HEK293T (cell line): Measurements from ENCODE around the gene GPBP1.

Source experiments
- CTCF ChIA-PET: fragments of 350-600 bp; formaldehyde crosslinking; extraction: SDS; loops from one replicate; lab custom pipeline; 2021; ENCODE audit warnings: antibody characterized with exemption, inconsistent platforms; lab: Yijun Ruan, JAX
- POLR2A ChIA-PET: fragments of 350-600 bp; formaldehyde crosslinking; extraction: SDS; loops from one replicate; lab custom pipeline; 2020; ENCODE audit warnings: antibody characterized with exemption, inconsistent platforms; lab: Yijun Ruan, JAX
- DNase-seq: peaks from one replicate; pipeline ENCODE4 v3.0.0; 2012; ENCODE audit warnings: mixed read lengths; ENCODE audit errors: extremely low spot score
- ARNT ChIP-seq: fragments of 450-650 bp; IDR thresholded peaks from 2 replicates; pipeline ENCODE4 v1.6.1; 2017; ENCODE audit warnings: mild to moderate bottlenecking
- BHLHE40 ChIP-seq: fragments of 450-650 bp; IDR thresholded peaks from 2 replicates; pipeline ENCODE4 v1.6.1; 2016; ENCODE audit warnings: mild to moderate bottlenecking, moderate library complexity, borderline replicate concordance
- CTBP1 ChIP-seq: fragments of 450-650 bp; IDR thresholded peaks from 2 replicates; pipeline ENCODE4 v1.6.1; 2016; ENCODE audit warnings: borderline replicate concordance
- ELF4 ChIP-seq: fragments of 450-650 bp; IDR thresholded peaks from 2 replicates; pipeline ENCODE4 v1.6.1; 2017; ENCODE audit warnings: antibody characterized with exemption
- FOXA1 ChIP-seq: fragments of 450-650 bp; IDR thresholded peaks from 2 replicates; pipeline ENCODE4 v1.6.1; 2016; ENCODE audit warnings: mild to moderate bottlenecking
- FOXK2 ChIP-seq: fragments of 450-650 bp; IDR thresholded peaks from 2 replicates; pipeline ENCODE4 v1.6.1; 2016; ENCODE audit warnings: mild to moderate bottlenecking
- FOXM1 ChIP-seq: fragments of 450-650 bp; IDR thresholded peaks from 2 replicates; pipeline ENCODE4 v1.6.1; 2017; ENCODE audit warnings: mild to moderate bottlenecking, borderline replicate concordance
- HDGF ChIP-seq: fragments of 450-650 bp; IDR thresholded peaks from 2 replicates; pipeline ENCODE4 v1.6.1; 2017; ENCODE audit warnings: antibody characterized with exemption, borderline replicate concordance
- L3MBTL2 ChIP-seq: fragments of 450-650 bp; conservative IDR thresholded peaks from 2 replicates; pipeline ENCODE4 v1.6.1; 2016; ENCODE audit warnings: mild to moderate bottlenecking
- LEF1 ChIP-seq: fragments of 450-650 bp; IDR thresholded peaks from 2 replicates; pipeline ENCODE4 v1.6.1; 2017; ENCODE audit warnings: mild to moderate bottlenecking, borderline replicate concordance
- NFRKB ChIP-seq: fragments of 450-650 bp; IDR thresholded peaks from 2 replicates; pipeline ENCODE4 v1.6.1; 2016; ENCODE audit warnings: mild to moderate bottlenecking, moderate library complexity
- SP1 ChIP-seq: fragments of 450-650 bp; IDR thresholded peaks from 2 replicates; pipeline ENCODE4 v1.6.1; 2017
- SUZ12 ChIP-seq: fragments of 450-650 bp; IDR thresholded peaks from 2 replicates; pipeline ENCODE4 v1.6.1; 2016; ENCODE audit warnings: mild to moderate bottlenecking
- TARDBP ChIP-seq: fragments of 450-650 bp; IDR thresholded peaks from 2 replicates; pipeline ENCODE4 v1.6.1; 2016
- ZNF384 ChIP-seq: fragments of 450-650 bp; IDR thresholded peaks from 2 replicates; pipeline ENCODE4 v1.6.1; 2016
- TF ChIP-seq, protein P1 (sequence below): fragments of 450-650 bp; IDR thresholded peaks from 2 replicates; pipeline ENCODE4 v1.6.1; 2016

GPBP1 gene

DNA sequence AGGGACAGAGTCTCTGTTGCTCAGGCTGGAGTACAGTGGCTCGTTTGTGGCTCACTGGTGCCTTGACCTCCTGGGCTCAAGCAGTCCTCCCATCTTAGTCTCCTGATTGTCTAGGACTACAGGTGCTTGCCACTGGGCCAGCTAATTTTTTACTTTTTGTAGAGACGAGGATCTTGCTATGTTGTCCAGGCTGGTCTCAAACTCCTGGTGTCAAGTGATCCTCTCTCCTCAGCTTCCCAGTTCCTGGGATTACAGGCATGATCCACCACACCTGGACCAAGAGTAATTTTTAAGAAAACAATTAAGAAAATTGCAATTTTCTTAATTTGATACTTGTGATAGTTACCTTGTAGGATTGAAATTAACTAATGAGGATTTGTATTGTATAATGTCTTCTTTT lies 73.9 kb downstream of the GPBP1 start:
- TF ChIP-seq ZNF384 (no peak), FOXM1 (no peak), L3MBTL2 (no peak), LEF1 (no peak), SUZ12 (no peak), TARDBP (no peak), ARNT (no peak), HDGF (no peak), NFRKB (no peak), BHLHE40 (no peak), ELF4 (no peak)
- TF ChIP-seq, protein P1, sequence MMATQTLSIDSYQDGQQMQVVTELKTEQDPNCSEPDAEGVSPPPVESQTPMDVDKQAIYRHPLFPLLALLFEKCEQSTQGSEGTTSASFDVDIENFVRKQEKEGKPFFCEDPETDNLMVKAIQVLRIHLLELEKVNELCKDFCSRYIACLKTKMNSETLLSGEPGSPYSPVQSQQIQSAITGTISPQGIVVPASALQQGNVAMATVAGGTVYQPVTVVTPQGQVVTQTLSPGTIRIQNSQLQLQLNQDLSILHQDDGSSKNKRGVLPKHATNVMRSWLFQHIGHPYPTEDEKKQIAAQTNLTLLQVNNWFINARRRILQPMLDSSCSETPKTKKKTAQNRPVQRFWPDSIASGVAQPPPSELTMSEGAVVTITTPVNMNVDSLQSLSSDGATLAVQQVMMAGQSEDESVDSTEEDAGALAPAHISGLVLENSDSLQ, result no peak
- DNase-seq, result no peak
- POLR2A ChIA-PET, result no interaction called here
- CTCF ChIA-PET, result no interaction called here

DNA sequence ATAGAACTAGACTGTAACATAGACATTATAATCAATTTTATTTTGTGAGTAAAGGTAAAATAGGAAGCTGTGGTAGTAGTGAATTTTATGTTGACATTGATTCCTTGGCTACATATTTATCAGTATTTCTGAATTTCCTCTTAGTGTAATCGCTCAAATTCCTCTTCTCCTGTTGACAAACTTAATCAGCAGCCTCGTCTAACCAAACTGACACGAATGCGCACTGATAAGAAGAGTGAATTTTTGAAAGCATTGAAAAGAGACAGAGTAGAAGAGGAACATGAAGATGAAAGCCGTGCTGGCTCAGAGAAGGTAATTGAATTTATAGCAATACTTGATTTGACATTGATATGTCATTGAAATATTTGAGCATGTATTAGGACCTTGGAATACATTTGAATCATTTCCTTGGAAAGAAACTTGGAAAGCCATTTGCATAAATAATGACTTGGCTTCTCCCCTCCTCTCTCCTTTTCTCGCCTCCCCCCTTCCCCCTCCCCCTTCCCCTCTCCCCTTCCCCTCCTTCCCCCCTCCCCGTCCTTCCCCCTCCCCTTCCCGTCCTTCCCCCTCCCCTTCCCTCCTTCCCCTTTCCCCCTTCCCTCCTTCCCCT lies 75.5 kb downstream of the GPBP1 start:
- POLR2A ChIA-PET, result no interaction called here
- CTCF ChIA-PET, result no interaction called here
- TF ChIP-seq FOXA1, result no peak
- no peak for TF ChIP-seq FOXM1
- TF ChIP-seq FOXK2, result no peak
- TF ChIP-seq BHLHE40, result no peak
- TF ChIP-seq CTBP1, result no peak
- TF ChIP-seq LEF1, result no peak
- DNase-seq, result no peak

DNA sequence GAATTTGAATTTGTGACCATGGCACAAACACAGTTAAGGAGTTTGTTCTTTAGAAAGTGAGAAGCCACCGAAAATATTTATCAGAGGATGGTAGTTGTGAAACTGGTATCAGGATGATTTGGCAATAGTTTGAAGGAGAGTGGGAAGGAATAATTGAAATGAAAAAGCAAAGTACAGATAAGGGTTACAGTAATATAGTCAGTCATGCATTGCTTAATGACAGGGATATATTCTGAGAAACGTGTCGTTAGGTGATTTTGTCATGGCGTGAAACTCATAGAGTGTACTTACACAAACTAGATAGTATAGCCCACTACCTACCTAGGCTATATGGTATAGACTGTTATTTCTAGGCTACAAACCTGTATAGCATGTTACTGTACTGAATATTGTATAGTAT lies 84.2 kb downstream of the GPBP1 start:
- no peak for DNase-seq
- CTCF ChIA-PET, result no interaction called here
- POLR2A ChIA-PET, result no interaction called here
- TF ChIP-seq, protein P1, result no peak
- no peak for TF ChIP-seq HDGF
- no peak for TF ChIP-seq ZNF384
- no peak for TF ChIP-seq BHLHE40
- TF ChIP-seq SUZ12, result no peak

- CTCF ChIA-PET, result no interaction called here
- DNase-seq, result no peak
- TF ChIP-seq ELF4 (no peak), L3MBTL2 (no peak), FOXK2 (no peak), LEF1 (no peak), CTBP1 (no peak), FOXA1 (no peak), ARNT (no peak), SUZ12 (no peak)
- TF ChIP-seq, protein P1, result no peak
- POLR2A ChIA-PET, result no interaction called here
These were observed 85.1 kb downstream of the GPBP1 start for GRCh38 chr5:57258943-57259342.

DNA sequence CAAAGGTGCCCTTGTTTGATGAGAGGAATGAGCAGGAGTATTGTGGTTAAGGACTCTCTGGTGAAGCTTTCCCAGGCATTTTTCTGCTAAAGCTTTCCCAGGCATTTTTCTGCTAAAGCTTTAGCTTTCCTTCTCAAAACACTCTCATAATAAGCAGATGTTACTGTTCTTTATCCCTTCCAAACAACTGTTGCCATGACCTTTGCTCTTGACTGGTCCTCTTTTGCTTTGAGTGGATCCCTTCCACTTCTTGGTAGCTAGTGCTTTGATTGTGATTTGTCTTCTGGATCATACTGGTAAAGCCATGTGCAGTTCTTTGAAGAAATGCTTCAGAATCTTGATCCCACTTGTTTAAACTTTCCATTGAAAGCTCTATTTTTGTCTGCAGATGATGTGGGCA lies 85.8 kb downstream of the GPBP1 start:
- ChIA-PET CTCF (no interaction called here), POLR2A (no interaction called here)
- TF ChIP-seq NFRKB, result no peak
- no peak for TF ChIP-seq HDGF
- TF ChIP-seq ELF4, result no peak
- TF ChIP-seq FOXA1, result no peak
- no peak for TF ChIP-seq SUZ12
- TF ChIP-seq CTBP1, result no peak
- TF ChIP-seq, protein P1, result no peak
- TF ChIP-seq ARNT, result no peak
- no peak for TF ChIP-seq FOXK2
- TF ChIP-seq SP1, result no peak
- no peak for TF ChIP-seq BHLHE40
- TF ChIP-seq TARDBP, result no peak
- no peak for DNase-seq

DNA sequence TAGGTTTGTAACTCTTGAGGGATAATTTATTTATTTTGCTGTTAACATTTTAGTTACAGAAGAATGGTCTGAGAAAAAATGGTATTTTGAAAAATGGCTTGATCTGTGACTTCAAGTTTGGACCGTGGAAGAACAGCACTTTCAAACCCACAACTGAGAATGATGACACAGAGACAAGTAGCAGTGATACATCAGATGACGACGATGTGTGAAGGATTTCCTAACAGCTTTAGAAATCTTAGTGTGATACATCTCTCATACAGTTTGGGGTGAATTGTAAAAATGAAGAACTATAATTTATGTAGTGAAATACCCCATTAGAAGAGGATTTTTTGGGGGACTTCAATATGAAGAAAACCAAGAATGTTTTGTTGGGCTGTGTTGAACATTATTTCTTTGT lies 88.7 kb downstream of the GPBP1 start:
- ChIA-PET CTCF (no interaction called here), POLR2A (no interaction called here)
- TF ChIP-seq CTBP1, result no peak
- TF ChIP-seq ZNF384, result no peak
- no peak for TF ChIP-seq ARNT
- TF ChIP-seq BHLHE40, result no peak
- TF ChIP-seq, protein P1, result no peak
- TF ChIP-seq FOXM1, result no peak
- TF ChIP-seq FOXA1, result no peak
- TF ChIP-seq HDGF, result no peak
- TF ChIP-seq FOXK2, result no peak
- no peak for TF ChIP-seq LEF1
- no peak for TF ChIP-seq L3MBTL2
- no peak for TF ChIP-seq SUZ12
- no peak for TF ChIP-seq ELF4
- TF ChIP-seq TARDBP, result no peak
- no peak for TF ChIP-seq SP1
- TF ChIP-seq NFRKB, result no peak
- DNase-seq, result no peak
